ENCODE data around the gene GATAD2A.

GATAD2A gene

DNA sequence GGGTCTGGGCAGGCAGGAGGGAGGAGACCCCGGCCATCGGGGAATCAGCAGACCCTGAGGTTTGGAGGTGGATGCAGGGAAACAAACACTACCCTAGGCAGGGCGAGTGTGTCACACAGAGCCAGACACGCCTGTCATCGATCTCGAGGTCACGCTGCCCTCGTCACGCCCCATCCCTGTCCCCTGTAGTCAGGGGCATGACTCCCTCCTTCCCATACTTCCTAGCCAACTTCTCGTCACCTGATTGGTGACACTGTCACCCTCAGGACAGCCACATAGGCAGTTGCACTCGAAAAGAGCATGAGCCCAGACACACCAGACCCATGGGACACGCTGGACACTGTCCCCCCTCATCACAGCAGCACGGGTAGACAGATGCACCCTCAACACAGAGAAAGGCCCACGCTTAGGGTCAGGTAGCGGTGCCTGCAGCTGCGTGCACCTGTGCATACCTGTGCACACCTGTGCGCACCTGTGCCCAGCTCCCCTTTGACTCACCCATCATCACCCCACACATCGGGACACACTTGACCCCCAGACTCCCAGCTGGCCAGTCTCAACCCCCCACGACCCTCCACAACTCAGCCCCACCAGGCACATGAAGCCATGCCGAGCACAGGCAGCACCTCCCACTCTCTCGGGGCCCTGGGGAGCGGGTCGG is 144.5 kb downstream of the GATAD2A start:
- no peak overlapping the region for H3K4me3 ChIP-seq (ENCODE audit: low read depth, low read length)
- DNase-seq (ENCODE audit: low read depth), result peak; percentile 55
- TF ChIP-seq POLR2A (IDR thresholded peaks at IDR 0.05; ENCODE audit: extremely low read depth, insufficient read length), result no peak
- TF ChIP-seq, protein P1, sequence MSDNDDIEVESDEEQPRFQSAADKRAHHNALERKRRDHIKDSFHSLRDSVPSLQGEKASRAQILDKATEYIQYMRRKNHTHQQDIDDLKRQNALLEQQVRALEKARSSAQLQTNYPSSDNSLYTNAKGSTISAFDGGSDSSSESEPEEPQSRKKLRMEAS (IDR thresholded peaks at IDR 0.05; ENCODE audit: low read depth, low read length), result no peak
- TF ChIP-seq, protein P2, sequence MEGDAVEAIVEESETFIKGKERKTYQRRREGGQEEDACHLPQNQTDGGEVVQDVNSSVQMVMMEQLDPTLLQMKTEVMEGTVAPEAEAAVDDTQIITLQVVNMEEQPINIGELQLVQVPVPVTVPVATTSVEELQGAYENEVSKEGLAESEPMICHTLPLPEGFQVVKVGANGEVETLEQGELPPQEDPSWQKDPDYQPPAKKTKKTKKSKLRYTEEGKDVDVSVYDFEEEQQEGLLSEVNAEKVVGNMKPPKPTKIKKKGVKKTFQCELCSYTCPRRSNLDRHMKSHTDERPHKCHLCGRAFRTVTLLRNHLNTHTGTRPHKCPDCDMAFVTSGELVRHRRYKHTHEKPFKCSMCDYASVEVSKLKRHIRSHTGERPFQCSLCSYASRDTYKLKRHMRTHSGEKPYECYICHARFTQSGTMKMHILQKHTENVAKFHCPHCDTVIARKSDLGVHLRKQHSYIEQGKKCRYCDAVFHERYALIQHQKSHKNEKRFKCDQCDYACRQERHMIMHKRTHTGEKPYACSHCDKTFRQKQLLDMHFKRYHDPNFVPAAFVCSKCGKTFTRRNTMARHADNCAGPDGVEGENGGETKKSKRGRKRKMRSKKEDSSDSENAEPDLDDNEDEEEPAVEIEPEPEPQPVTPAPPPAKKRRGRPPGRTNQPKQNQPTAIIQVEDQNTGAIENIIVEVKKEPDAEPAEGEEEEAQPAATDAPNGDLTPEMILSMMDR (IDR thresholded peaks at IDR 0.05; ENCODE audit: low read depth, low read length), result no peak
- no peak for TF ChIP-seq MYC (IDR thresholded peaks at IDR 0.05; ENCODE audit: low read depth, low read length)

DNA sequence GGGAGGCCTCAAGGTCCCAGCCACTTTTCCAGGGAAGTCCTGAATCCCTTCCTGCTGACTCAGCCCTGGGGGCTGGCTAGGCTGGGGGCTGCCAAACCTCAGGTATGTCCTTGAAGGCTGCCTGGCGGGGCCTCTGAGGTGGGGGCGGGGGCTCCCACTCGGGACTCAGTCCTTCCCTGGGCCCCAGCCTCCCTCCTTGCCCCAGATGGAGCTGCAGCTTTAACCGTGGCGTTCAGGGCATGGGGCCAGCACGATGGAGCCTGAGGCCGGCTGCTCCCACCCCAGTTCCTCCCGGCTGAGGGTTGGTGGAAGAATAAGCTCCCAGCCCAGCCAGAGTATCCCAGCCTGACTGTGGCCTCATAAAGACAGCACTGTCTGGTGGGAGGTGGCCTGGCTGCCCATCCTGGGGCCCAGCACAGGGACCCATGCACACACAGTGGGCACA is 145.0 kb downstream of the GATAD2A start:
- TF ChIP-seq MYC (IDR thresholded peaks at IDR 0.05; ENCODE audit: low read depth, low read length), result no peak
- no peak for DNase-seq (ENCODE audit: low read depth)
- H3K4me3 ChIP-seq (ENCODE audit: low read depth, low read length), result no peak overlapping the region

DNA sequence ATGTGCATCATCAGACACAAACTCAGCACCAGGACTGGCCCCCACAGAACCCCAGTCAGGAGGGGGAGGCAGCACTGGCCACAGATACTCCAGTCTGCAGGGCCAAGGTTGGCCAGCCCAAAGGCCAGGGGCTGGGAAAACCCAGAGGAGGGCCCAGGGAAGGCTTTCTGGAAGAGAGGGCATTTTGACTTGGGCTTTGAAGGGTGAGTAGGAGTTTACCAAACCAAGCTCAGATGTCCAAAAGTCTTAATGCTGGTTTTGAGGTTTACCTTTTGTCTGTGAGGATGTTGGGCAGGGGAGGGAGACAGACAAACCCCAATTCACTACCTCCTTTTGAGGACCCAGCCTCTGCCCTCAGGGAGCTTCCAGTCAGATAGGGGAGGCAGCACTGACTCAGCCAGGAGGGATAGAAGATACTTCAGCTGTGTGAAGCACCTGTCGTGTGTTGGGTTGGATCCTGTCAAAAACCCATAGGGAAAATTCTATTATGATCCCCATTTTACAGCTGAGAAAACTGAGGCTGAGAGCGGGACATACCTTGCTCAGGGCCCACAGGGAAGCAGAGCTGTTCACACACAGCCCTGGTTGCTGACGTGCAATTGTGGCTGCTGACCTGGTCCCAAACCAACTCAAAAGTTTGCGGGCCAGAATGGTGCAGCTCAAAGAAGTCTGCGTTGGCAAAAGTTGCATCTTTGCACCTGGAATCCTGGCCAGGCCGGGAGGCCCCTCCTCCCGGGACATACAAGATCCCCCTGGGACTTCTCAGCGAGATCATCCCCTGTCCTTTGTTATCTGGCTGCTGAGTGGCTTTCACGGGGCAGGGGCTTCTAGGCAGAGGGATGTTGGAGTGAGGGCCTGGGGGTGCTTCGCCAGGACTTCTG is 145.7 kb downstream of the GATAD2A start:
- no peak overlapping the region for H3K4me3 ChIP-seq (ENCODE audit: low read depth, low read length)
- no peak for DNase-seq (ENCODE audit: low read depth)
- TF ChIP-seq, protein P1 (IDR thresholded peaks at IDR 0.05; ENCODE audit: low read depth, low read length), result no peak
- TF ChIP-seq, protein P2 (IDR thresholded peaks at IDR 0.05; ENCODE audit: low read depth, low read length), result no peak
- TF ChIP-seq MYC (IDR thresholded peaks at IDR 0.05; ENCODE audit: low read depth, low read length) (no peak), POLR2A (IDR thresholded peaks at IDR 0.05; ENCODE audit: extremely low read depth, insufficient read length) (no peak)

DNA sequence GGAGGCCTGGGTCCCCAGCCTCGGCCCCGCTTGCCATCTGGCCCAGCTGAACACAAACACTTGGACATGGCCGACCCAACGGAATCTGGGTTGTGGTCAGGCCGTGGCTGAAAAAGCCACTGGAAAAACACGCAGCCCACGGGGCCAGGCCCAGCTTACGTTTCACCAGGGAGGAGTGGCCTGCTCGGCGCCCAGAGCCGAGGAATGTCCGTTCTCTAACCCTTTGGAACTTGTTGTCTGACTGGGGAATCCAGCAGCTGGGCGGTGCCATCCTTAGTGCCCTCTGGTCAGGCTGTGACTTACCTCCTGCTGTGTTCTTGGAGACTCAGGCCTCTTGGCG is 146.3 kb downstream of the GATAD2A start:
- TF ChIP-seq, protein P1 (IDR thresholded peaks at IDR 0.05; ENCODE audit: low read depth, low read length), result no peak
- TF ChIP-seq MYC (IDR thresholded peaks at IDR 0.05; ENCODE audit: low read depth, low read length) (no peak), POLR2A (IDR thresholded peaks at IDR 0.05; ENCODE audit: extremely low read depth, insufficient read length) (no peak)
- TF ChIP-seq, protein P2 (IDR thresholded peaks at IDR 0.05; ENCODE audit: low read depth, low read length), result no peak
- H3K4me3 ChIP-seq (ENCODE audit: low read depth, low read length), result no peak overlapping the region
- no peak for DNase-seq (ENCODE audit: low read depth)

DNA sequence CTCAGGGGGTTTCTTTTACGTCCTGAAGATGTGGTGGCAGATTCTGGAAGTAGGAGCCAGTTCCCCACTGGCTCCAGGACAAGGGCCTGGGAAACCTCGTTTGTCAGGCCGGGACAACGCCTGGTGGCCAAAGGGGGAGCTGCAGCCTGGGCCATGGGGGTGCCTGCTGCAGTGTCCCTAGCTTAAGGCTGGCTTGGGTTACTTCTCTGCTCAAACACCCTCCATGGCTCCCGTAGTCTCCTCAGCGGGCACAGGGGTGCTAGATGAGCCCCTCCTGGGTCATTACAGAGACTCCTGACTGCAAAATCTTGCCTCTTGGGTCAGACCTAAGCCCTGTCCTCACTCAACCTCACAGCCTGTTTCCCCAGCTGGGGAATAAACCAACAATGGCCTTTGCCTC is 147.3 kb downstream of the GATAD2A start:
- peak; percentile 59 for DNase-seq (ENCODE audit: low read depth)
- no peak overlapping the region for H3K4me3 ChIP-seq (ENCODE audit: low read depth, low read length)
- TF ChIP-seq, protein P2 (IDR thresholded peaks at IDR 0.05; ENCODE audit: low read depth, low read length), result peak; percentile 52
- TF ChIP-seq MYC (IDR thresholded peaks at IDR 0.05; ENCODE audit: low read depth, low read length) (no peak), POLR2A (IDR thresholded peaks at IDR 0.05; ENCODE audit: extremely low read depth, insufficient read length) (no peak)
- TF ChIP-seq, protein P1 (IDR thresholded peaks at IDR 0.05; ENCODE audit: low read depth, low read length), result no peak

DNA sequence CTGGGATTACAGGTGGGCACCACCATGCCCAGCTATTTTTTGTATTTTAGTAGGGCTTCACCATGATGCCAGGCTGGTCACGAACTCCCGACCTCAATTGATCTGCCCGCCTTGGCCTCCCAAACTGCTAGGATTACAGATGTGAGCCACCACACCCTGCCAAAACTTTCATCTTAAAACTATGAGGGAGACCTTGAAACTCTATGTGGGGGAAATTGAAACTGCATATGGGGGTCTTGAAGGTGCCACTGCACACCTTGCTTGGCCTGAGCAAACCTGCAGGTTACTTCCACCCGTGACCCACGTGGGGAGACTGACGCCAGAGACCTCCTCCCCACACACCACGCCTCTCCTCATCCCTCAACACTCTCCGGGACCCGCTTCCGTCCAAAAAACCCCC is 148.2 kb downstream of the GATAD2A start:
- no peak overlapping the region for H3K4me3 ChIP-seq (ENCODE audit: low read depth, low read length)
- TF ChIP-seq, protein P2 (IDR thresholded peaks at IDR 0.05; ENCODE audit: low read depth, low read length), result no peak
- TF ChIP-seq POLR2A (IDR thresholded peaks at IDR 0.05; ENCODE audit: extremely low read depth, insufficient read length), result no peak
- no peak for DNase-seq (ENCODE audit: low read depth)
